Activated T-cell treated with anti-CD3 and anti-CD28 coated beads, Interleukin-2, amount 50 U/mL, for 72 hours (primary cell): ENCODE measurements around the gene ASMTL. TPM values are rescaled to one million over a fixed set of nuclear protein-coding genes. Genes with fewer than 3 reads are reported as not detected.

Source experiments
- ATAC-seq, 2 donors: fragments of 150-1000 bp; cut with Tn5 transposase; replicated peaks in 1 of 2; 2 replicates each; pipeline ENCODE4 v1.10.0; 2021; ENCODE audit warnings: moderate library complexity in 2 of 2, mild to moderate bottlenecking in 1 of 2
- DNase-seq, 2 donors: peaks; one replicate each; pipeline ENCODE4 v3.0.0; 2021 to 2022; ENCODE audit warnings: mixed read lengths in 1 of 2
- H3K27ac Mint-ChIP-seq: one replicate; pipeline ENCODE4 v1.8.0; 2022; ENCODE audit warnings: mild to moderate bottlenecking, moderate library complexity, mixed read lengths
- H3K27me3 Mint-ChIP-seq: one replicate; pipeline ENCODE4 v1.8.0; 2022; ENCODE audit warnings: low read depth, mixed read lengths
- H3K36me3 Mint-ChIP-seq, 2 donors: one replicate each; pipeline ENCODE4 v1.8.0; 2022; ENCODE audit warnings: mixed read lengths in 2 of 2, mild to moderate bottlenecking in 1 of 2; ENCODE audit not compliant: insufficient read depth in 2 of 2
- H3K4me1 Mint-ChIP-seq: one replicate; pipeline ENCODE4 v1.8.0; 2022; ENCODE audit warnings: low read depth, mixed read lengths
- H3K4me3 Mint-ChIP-seq, 2 donors: one replicate each; pipeline ENCODE4 v1.8.0; 2022; ENCODE audit warnings: mild to moderate bottlenecking in 2 of 2, mixed read lengths in 2 of 2, moderate library complexity in 2 of 2
- H3K9me3 Mint-ChIP-seq, 2 donors: one replicate each; pipeline ENCODE4 v1.8.0; 2022; ENCODE audit warnings: mixed read lengths in 2 of 2
- total RNA-seq, 2 donors: library from RNA; stranded (reverse); gene quantifications; one replicate each; pipeline ENCODE4 v1.2.3, GENCODE V29; 2022

Gene ASMTL
- total RNA-seq, 2 donors from 2014 or later, result 70.4 to 101 TPM

- Mint-ChIP-seq H3K27me3 (no peaks in the 10 kb centered on the region), H3K4me3 (peak overlapping the region; percentile 75 to 79), H3K9me3 (no peaks in the 10 kb centered on the region), H3K36me3 (peaks cover 11 to 23% of the 10 kb centered on the region in 2 donors), H3K27ac (peak overlapping the region; percentile 94), H3K4me1 (peaks cover 70% of the 10 kb centered on the region)
- ATAC-seq (no peak), DNase-seq (no peak)
Observed at GRCh38 chrX:1463581-1463980, 10.9 kb upstream of the ASMTL start.

GRCh38 chrX:1462596-1463251, 10.0 kb upstream of the ASMTL start:
- Mint-ChIP-seq H3K27me3 (no peaks in the 10 kb centered on the region), H3K4me1 (peaks cover 61% of the 10 kb centered on the region), H3K4me3 (peak overlapping the region; percentile 75 to 79), H3K27ac (peak overlapping the region; percentile 94), H3K9me3 (no peaks in the 10 kb centered on the region), H3K36me3 (peaks cover 11 to 23% of the 10 kb centered on the region in 2 donors)
- DNase-seq (peak; percentile 76 to 85), ATAC-seq (peak; percentile 88 to 90)

GRCh38 chrX:1462110-1462509, 9.4 kb upstream of the ASMTL start:
- peaks cover 11 to 19% of the 10 kb centered on the region in 2 donors for H3K36me3 Mint-ChIP-seq
- H3K9me3 Mint-ChIP-seq, result no peaks in the 10 kb centered on the region
- no peak for ATAC-seq
- H3K4me1 Mint-ChIP-seq, result peaks cover 55% of the 10 kb centered on the region
- peak overlapping the region; percentile 94 for H3K27ac Mint-ChIP-seq
- no peak for DNase-seq
- no peaks in the 10 kb centered on the region for H3K27me3 Mint-ChIP-seq
- H3K4me3 Mint-ChIP-seq, result peak overlapping the region; percentile 75 to 79

GRCh38 chrX:1455948-1456280, 3.2 kb upstream of the ASMTL start:
- no peak for DNase-seq

GRCh38 chrX:1453951-1454785, 1.5 kb upstream of the ASMTL start:
- H3K27me3 Mint-ChIP-seq, result no peaks in the 10 kb centered on the region
- H3K36me3 Mint-ChIP-seq, result peaks cover 10 to 12% of the 10 kb centered on the region in 2 donors
- DNase-seq (peak; percentile 92 to 96), ATAC-seq (peak; percentile 44 to 49)
- peaks cover 9 to 10% of the 10 kb centered on the region in 2 donors for H3K9me3 Mint-ChIP-seq
- peaks cover 29% of the 10 kb centered on the region for H3K4me1 Mint-ChIP-seq
- peak overlapping the region; percentile 12 for H3K27ac Mint-ChIP-seq
- peak overlapping the region; percentile 47 to 48 for H3K4me3 Mint-ChIP-seq

More at GRCh38 chrX:1455948-1456280, 3.2 kb upstream of the ASMTL start:
- ATAC-seq, result no peak
- Mint-ChIP-seq H3K4me1 (peaks cover 21% of the 10 kb centered on the region), H3K9me3 (no peaks in the 10 kb centered on the region), H3K27me3 (no peaks in the 10 kb centered on the region), H3K36me3 (peaks cover 0 to 2% of the 10 kb centered on the region in 2 donors), H3K27ac (peak overlapping the region; percentile 51), H3K4me3 (peak overlapping the region in 1 of 2 donors; percentile 1)

- H3K4me1 Mint-ChIP-seq, result peaks cover 29% of the 10 kb centered on the region
- no peaks in the 10 kb centered on the region for H3K27me3 Mint-ChIP-seq
- H3K27ac Mint-ChIP-seq, result peak overlapping the region; percentile 51
- peaks cover 18 to 19% of the 10 kb centered on the region in 2 donors for H3K36me3 Mint-ChIP-seq
- peaks cover 16 to 17% of the 10 kb centered on the region in 2 donors for H3K9me3 Mint-ChIP-seq
- peak overlapping the region; percentile 74 to 83 for H3K4me3 Mint-ChIP-seq
- DNase-seq (no peak), ATAC-seq (peak; percentile 38 to 59)
Observed at GRCh38 chrX:1453395-1453783, 680 bp upstream of the ASMTL start.

- H3K27me3 Mint-ChIP-seq, result no peaks in the 10 kb centered on the region
- no peak for ATAC-seq
- peaks cover 22 to 31% of the 10 kb centered on the region in 2 donors for H3K9me3 Mint-ChIP-seq
- H3K36me3 Mint-ChIP-seq, result peaks cover 23 to 33% of the 10 kb centered on the region in 2 donors
- peak overlapping the region; percentile 60 to 89 for H3K4me3 Mint-ChIP-seq
- H3K4me1 Mint-ChIP-seq, result peaks cover 29% of the 10 kb centered on the region
- DNase-seq, result no peak
- no peak overlapping the region for H3K27ac Mint-ChIP-seq
Observed at GRCh38 chrX:1451661-1452515, 821 bp downstream of the ASMTL start.

GRCh38 chrX:1451251-1451660, 1.5 kb downstream of the ASMTL start:
- DNase-seq (no peak), ATAC-seq (no peak)
- Mint-ChIP-seq H3K27ac (no peak overlapping the region), H3K4me1 (peaks cover 29% of the 10 kb centered on the region), H3K9me3 (peaks cover 22 to 31% of the 10 kb centered on the region in 2 donors), H3K27me3 (no peaks in the 10 kb centered on the region), H3K36me3 (peaks cover 29 to 34% of the 10 kb centered on the region in 2 donors), H3K4me3 (peak overlapping the region; percentile 60 to 89)

- H3K27me3 Mint-ChIP-seq, result no peaks in the 10 kb centered on the region
- DNase-seq (peak in 1 of 2 donors; percentile 6), ATAC-seq (no peak)
- no peak overlapping the region for H3K27ac Mint-ChIP-seq
- H3K9me3 Mint-ChIP-seq, result peaks cover 22 to 31% of the 10 kb centered on the region in 2 donors
- peaks cover 26% of the 10 kb centered on the region for H3K4me1 Mint-ChIP-seq
- H3K36me3 Mint-ChIP-seq, result peaks cover 32 to 38% of the 10 kb centered on the region in 2 donors
- peak overlapping the region in 1 of 2 donors; percentile 89 for H3K4me3 Mint-ChIP-seq
Observed at GRCh38 chrX:1450361-1451161, 2.1 kb downstream of the ASMTL start.

- Mint-ChIP-seq H3K9me3 (peaks cover 24 to 33% of the 10 kb centered on the region in 2 donors), H3K4me3 (peak overlapping the region; percentile 36 to 53), H3K27me3 (no peaks in the 10 kb centered on the region), H3K27ac (peak overlapping the region; percentile 66), H3K4me1 (peaks cover 22% of the 10 kb centered on the region), H3K36me3 (peaks cover 39 to 44% of the 10 kb centered on the region in 2 donors)
- no peak for DNase-seq
- ATAC-seq, result no peak
Observed at GRCh38 chrX:1449823-1450149, 2.9 kb downstream of the ASMTL start.

- ATAC-seq (no peak), DNase-seq (no peak)
- peaks cover 24 to 37% of the 10 kb centered on the region in 2 donors for H3K9me3 Mint-ChIP-seq
- H3K27ac Mint-ChIP-seq, result peak overlapping the region; percentile 66
- no peaks in the 10 kb centered on the region for H3K27me3 Mint-ChIP-seq
- H3K4me3 Mint-ChIP-seq, result peak overlapping the region in 1 of 2 donors; percentile 53
- H3K36me3 Mint-ChIP-seq, result peaks cover 44 to 48% of the 10 kb centered on the region in 2 donors
- peaks cover 18% of the 10 kb centered on the region for H3K4me1 Mint-ChIP-seq
Observed at GRCh38 chrX:1449036-1449822, 3.5 kb downstream of the ASMTL start.
